Naive thymus-derived CD4-positive, alpha-beta T cell (primary cell): ENCODE data around the gene KBTBD2. TPM values are rescaled to one million over a fixed set of nuclear protein-coding genes. Genes with fewer than 3 reads are reported as not detected.

Source experiments
- ATAC-seq: fragments of 150-1000 bp; cut with Tn5 transposase; 2 replicates; pipeline ENCODE4 v1.10.0; 2021; ENCODE audit warnings: mild to moderate bottlenecking, moderate library complexity
- CTCF ChIA-PET: fragments of 350-600 bp; sonication (Branson Sonifier 250); formaldehyde crosslinking; loops from one replicate; lab custom pipeline; 2021; ENCODE audit warnings: antibody characterized with exemption; lab: Charles Lee
- POLR2A ChIA-PET: fragments of 350-600 bp; sonication (Branson Sonifier 250); formaldehyde crosslinking; loops from one replicate; lab custom pipeline; 2021; ENCODE audit warnings: antibody characterized with exemption, inconsistent platforms; lab: Charles Lee
- DNase-seq, 9 donors: peaks; one replicate each; pipeline versions ENCODE4 v3.0.0 to v3.0.0-alpha.2; 2020 to 2022; ENCODE audit warnings: mixed read lengths in 1 of 9
- H3K27ac ChIP-seq: one replicate; pipeline ENCODE4 v1.7.0; 2013; ENCODE audit warnings: mild to moderate bottlenecking, low read depth, low read length, moderate library complexity
- H3K27me3 ChIP-seq, 2 donors: one replicate each; pipeline ENCODE4 v1.7.0; 2013; ENCODE audit warnings: low read length in 2 of 2, mild to moderate bottlenecking in 2 of 2, moderate library complexity in 2 of 2; ENCODE audit not compliant: control insufficient read depth in 2 of 2, insufficient read depth in 2 of 2
- H3K36me3 ChIP-seq, 3 experiments: 1 replicate in 2 of 3; 2 replicates in 1 of 3; pipeline ENCODE4 v1.7.0; 2013; ENCODE audit warnings: low read length in 3 of 3, mild to moderate bottlenecking in 3 of 3, moderate library complexity in 1 of 3; ENCODE audit not compliant: insufficient read depth in 3 of 3, control insufficient read depth in 2 of 3
- H3K4me1 ChIP-seq, 2 donors: one replicate each; pipeline ENCODE4 v1.7.0; 2013; ENCODE audit warnings: low read length in 2 of 2, mild to moderate bottlenecking in 2 of 2, moderate library complexity in 1 of 2; ENCODE audit not compliant: control insufficient read depth in 2 of 2, insufficient read depth in 2 of 2
- H3K4me3 ChIP-seq: 2 replicates; pipeline ENCODE4 v1.7.0; 2013; ENCODE audit warnings: mild to moderate bottlenecking, low read length
- H3K9me3 ChIP-seq, 3 experiments: 1 replicate in 2 of 3; 2 replicates in 1 of 3; pipeline ENCODE4 v1.7.0; 2013; ENCODE audit warnings: low read length in 3 of 3; ENCODE audit not compliant: control insufficient read depth in 2 of 3
- H3K27ac Mint-ChIP-seq, 9 donors: one replicate each; pipeline ENCODE4 v1.8.0; 2020 to 2022; ENCODE audit warnings: mixed read lengths in 9 of 9, mild to moderate bottlenecking in 8 of 9, moderate library complexity in 5 of 9, inconsistent platforms in 2 of 9
- H3K27me3 Mint-ChIP-seq, 5 donors: one replicate each; pipeline ENCODE4 v1.8.0; 2021 to 2022; ENCODE audit warnings: mixed read lengths in 5 of 5, mild to moderate bottlenecking in 1 of 5
- H3K36me3 Mint-ChIP-seq, 5 donors: one replicate each; pipeline ENCODE4 v1.8.0; 2020 to 2022; ENCODE audit warnings: mixed read lengths in 5 of 5, mild to moderate bottlenecking in 3 of 5, inconsistent platforms in 1 of 5
- H3K4me1 Mint-ChIP-seq, 7 donors: one replicate each; pipeline ENCODE4 v1.8.0; 2020 to 2022; ENCODE audit warnings: mixed read lengths in 7 of 7, mild to moderate bottlenecking in 3 of 7, inconsistent platforms in 1 of 7
- H3K4me3 Mint-ChIP-seq, 10 donors: one replicate each; pipeline ENCODE4 v1.8.0; 2020 to 2022; ENCODE audit warnings: mild to moderate bottlenecking in 10 of 10, mixed read lengths in 10 of 10, moderate library complexity in 6 of 10, inconsistent platforms in 2 of 10
- H3K9me3 Mint-ChIP-seq, 11 donors: one replicate each; pipeline ENCODE4 v1.8.0; 2020 to 2022; ENCODE audit warnings: mixed read lengths in 11 of 11, mild to moderate bottlenecking in 4 of 11, inconsistent platforms in 1 of 11, moderate library complexity in 1 of 11
- intact Hi-C, 2 donors: fragments of 100-400 bp; cut with micrococcal nuclease; formaldehyde crosslinking; loops; one replicate each; pipeline ENCODE4 v1.15.1; 2023
- polyA plus RNA-seq, 2 donors: library from polyadenylated mRNA; unstranded; fragments of 300-500 nt; fragmentation: Illumina TruSeq; gene quantifications; one replicate each; pipeline ENCODE4 v1.2.3, GENCODE V29; 2021
- total RNA-seq, 6 experiments: library from RNA in 5 of 6; stranded (reverse) in 5 of 6; gene quantifications; 1 replicate in 5 of 6; 2 replicates in 1 of 6; pipeline ENCODE4 v1.2.3 and lab custom pipeline; 2021 to 2026

KBTBD2 gene
- total and polyA plus RNA-seq, 7 experiments from 2014 or later: 18.4 to 116 (median 62.7) TPM

- Mint-ChIP-seq H3K9me3 (peaks cover 0 to 3% (median 0%) of the 10 kb centered on the region in 11 donors), H3K36me3 (peaks cover 0 to 9% (median 4%) of the 10 kb centered on the region in 5 donors), H3K4me1 (peaks cover 27 to 59% (median 47%) of the 10 kb centered on the region in 7 donors), H3K27me3 (peaks cover 0 to 2% (median 0%) of the 10 kb centered on the region in 5 donors), H3K4me3 (peak overlapping the region; percentile 89 to 97 (median 95)), H3K27ac (peak overlapping the region; percentile 97 to 100 (median 99))
- Histone ChIP-seq H3K27ac (peak overlapping the region; percentile 97), H3K9me3 (no peaks in the 10 kb centered on the region), H3K4me3 (peak overlapping the region; percentile 87), H3K36me3 (no peaks in the 10 kb centered on the region), H3K4me1 (peaks cover 23 to 32% of the 10 kb centered on the region in 2 donors), H3K27me3 (no peaks in the 10 kb centered on the region)
- ChIA-PET CTCF (interaction anchor here (1.0 to 5.0 kb wide), 5 partner anchors 13 to 402 kb away, joined by 5 to 21 read pairs (median 10); partner anchors contain the start of gene LSM5), POLR2A (interaction anchor here (0.9 to 6.4 kb wide), 16 partner anchors 9 to 402 kb away, joined by 3 to 78 read pairs (median 4); partner anchors contain the start of genes AVL9, LSM5 and NT5C3A)
- intact Hi-C loops: loop anchor here (1.0 to 5.0 kb wide), 13 partner anchors 13 to 402 kb away; partner anchors contain the start of genes AVL9 (in 2 of the 2), BBS9 (in 2 of the 2), LSM5 (in 2 of the 2) and RP9 (in 2 of the 2)
- ATAC-seq (peak; percentile 81), DNase-seq (peak; percentile 91 to 98 (median 96))
These were observed 400 bp upstream of the KBTBD2 start for GRCh38 chr7:32891800-32892520.

- H3K36me3 ChIP-seq: no peaks in the 10 kb centered on the region
- Mint-ChIP-seq H3K4me1 (peaks cover 37 to 65% (median 60%) of the 10 kb centered on the region in 7 donors), H3K27me3 (peaks cover 0 to 2% (median 0%) of the 10 kb centered on the region in 5 donors), H3K9me3 (peaks cover 0 to 3% (median 0%) of the 10 kb centered on the region in 11 donors), H3K36me3 (peaks cover 0 to 9% (median 4%) of the 10 kb centered on the region in 5 donors), H3K4me3 (peak overlapping the region; percentile 90 to 100 (median 98)), H3K27ac (peak overlapping the region; percentile 95 to 100 (median 99))
- CTCF ChIA-PET: interaction anchor here (0.8 to 5.0 kb wide), 4 partner anchors 17 to 395 kb away, joined by 3 to 21 read pairs (median 6); partner anchors contain the start of gene AVL9
- H3K4me1 ChIP-seq: peaks cover 26 to 33% of the 10 kb centered on the region in 2 donors
- POLR2A ChIA-PET: interaction anchor here (0.6 to 6.4 kb wide), 17 partner anchors 9 to 401 kb away, joined by 3 to 78 read pairs (median 7); partner anchors contain the start of genes AVL9, LSM5 and NT5C3A
- DNase-seq: no peak
- H3K27me3 ChIP-seq: no peaks in the 10 kb centered on the region
- no peak for ATAC-seq
- peak overlapping the region; percentile 94 for H3K27ac ChIP-seq
- H3K9me3 ChIP-seq: no peaks in the 10 kb centered on the region
- intact Hi-C loops: loop anchor here (1.0 to 5.0 kb wide), 10 partner anchors 11 to 400 kb away; partner anchors contain the start of genes RP9 (in 2 of the 2) and LSM5 (in 1 of the 2)
- peak overlapping the region; percentile 76 for H3K4me3 ChIP-seq
These were observed 842 bp downstream of the KBTBD2 start for GRCh38 chr7:32890793-32891042.

DNA sequence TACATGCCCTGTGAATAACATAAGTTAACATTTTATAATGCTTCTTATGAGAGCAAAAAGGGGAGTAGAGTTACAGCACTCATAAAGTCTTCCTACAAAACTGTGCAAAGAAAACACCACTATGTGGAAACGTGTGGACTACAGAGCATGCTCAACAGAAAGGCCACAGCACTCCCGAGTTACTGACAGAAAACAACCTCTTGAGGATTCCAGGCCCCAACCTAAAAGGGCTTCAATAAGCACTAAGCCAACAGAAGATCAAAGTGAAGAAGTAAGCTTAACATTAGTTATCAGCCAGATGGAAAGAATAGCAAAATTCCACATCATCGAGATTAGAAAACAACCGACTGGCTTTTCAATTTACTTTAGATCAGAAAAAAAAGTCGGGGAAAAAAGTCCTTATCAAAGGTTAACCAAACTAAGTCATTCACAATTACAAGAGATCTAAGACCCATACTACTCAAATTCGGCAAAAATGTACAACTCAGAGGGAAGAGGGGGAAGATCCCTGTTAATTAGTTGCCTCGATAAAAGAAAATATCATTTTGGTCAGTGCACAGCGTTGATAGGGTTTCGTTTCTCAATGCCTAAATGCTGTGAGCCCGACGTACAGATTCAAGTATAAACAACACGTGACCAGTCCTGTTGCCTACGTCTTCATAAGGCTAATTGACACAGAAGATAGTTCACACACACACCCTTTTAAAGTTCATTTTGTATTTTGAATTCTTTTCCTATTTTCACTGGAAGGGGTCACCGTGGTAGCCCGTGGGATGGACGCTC, 1.4 kb downstream of the KBTBD2 start:
- no peaks in the 10 kb centered on the region for H3K9me3 ChIP-seq
- ChIA-PET POLR2A (interaction anchor here (0.7 to 6.4 kb wide), 14 partner anchors 8 to 400 kb away, joined by 4 to 78 read pairs (median 7); partner anchors contain the start of genes AVL9, LSM5 and NT5C3A), CTCF (interaction anchor here (0.8 to 5.0 kb wide), 5 partner anchors 17 to 395 kb away, joined by 3 to 21 read pairs (median 3); partner anchors contain the start of gene AVL9)
- H3K4me3 ChIP-seq: peak overlapping the region; percentile 76
- no peaks in the 10 kb centered on the region for H3K27me3 ChIP-seq
- H3K36me3 ChIP-seq: no peaks in the 10 kb centered on the region
- peak overlapping the region; percentile 94 for H3K27ac ChIP-seq
- Mint-ChIP-seq H3K36me3 (peaks cover 0 to 9% (median 5%) of the 10 kb centered on the region in 5 donors), H3K27ac (peak overlapping the region; percentile 95 to 100 (median 99)), H3K4me3 (peak overlapping the region; percentile 90 to 100 (median 98)), H3K9me3 (peaks cover 0 to 3% (median 0%) of the 10 kb centered on the region in 11 donors), H3K4me1 (peaks cover 42 to 68% (median 65%) of the 10 kb centered on the region in 7 donors), H3K27me3 (peaks cover 0 to 2% (median 0%) of the 10 kb centered on the region in 5 donors)
- DNase-seq (peak in 8 of 9 donors; percentile 27 to 77 (median 67)), ATAC-seq (peak; percentile 46)
- intact Hi-C loops: loop anchor here (1.0 to 5.0 kb wide), 9 partner anchors 11 to 399 kb away; partner anchors contain the start of genes LSM5 (in 1 of the 2) and RP9 (in 1 of the 2)
- peaks cover 31 to 33% of the 10 kb centered on the region in 2 donors for H3K4me1 ChIP-seq

DNA sequence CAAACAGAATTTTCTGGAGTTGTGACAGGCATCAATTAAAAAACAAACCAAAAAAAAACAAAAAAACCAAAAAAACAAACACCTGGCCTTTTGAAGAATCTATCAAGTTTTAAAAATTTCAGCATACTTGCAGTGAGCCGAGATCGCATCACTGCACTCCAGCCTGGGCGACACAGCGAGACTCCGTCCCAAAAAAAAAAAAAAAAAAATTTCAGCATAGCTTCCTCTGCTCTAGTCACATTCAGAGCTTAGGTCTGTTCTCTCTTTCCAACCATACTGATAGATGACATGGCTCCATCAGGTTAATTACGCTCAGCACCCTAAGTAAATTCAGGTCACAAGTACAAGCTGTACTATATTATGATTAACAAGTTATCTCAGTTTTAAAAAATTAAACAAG, 3.1 kb downstream of the KBTBD2 start:
- Histone ChIP-seq H3K4me1 (peaks cover 33 to 36% of the 10 kb centered on the region in 2 donors), H3K36me3 (no peaks in the 10 kb centered on the region), H3K27ac (peak overlapping the region; percentile 32), H3K27me3 (no peaks in the 10 kb centered on the region), H3K4me3 (no peak overlapping the region), H3K9me3 (no peaks in the 10 kb centered on the region)
- ChIA-PET CTCF (interaction anchor here (0.6 to 2.1 kb wide), 3 partner anchors 42 to 161 kb away, joined by 3 to 7 read pairs (median 5); no protein-coding TSS in a partner anchor), POLR2A (interaction anchor here (0.7 to 6.4 kb wide), 5 partner anchors 12 to 173 kb away, joined by 3 to 52 read pairs (median 4); no protein-coding TSS in a partner anchor)
- intact Hi-C loops: no loop called here
- Mint-ChIP-seq H3K27ac (peak overlapping the region; percentile 64 to 100 (median 88)), H3K27me3 (peaks cover 0 to 2% (median 0%) of the 10 kb centered on the region in 5 donors), H3K4me3 (peak overlapping the region; percentile 58 to 99 (median 96)), H3K4me1 (peaks cover 53 to 73% (median 68%) of the 10 kb centered on the region in 7 donors), H3K9me3 (peaks cover 0 to 3% (median 0%) of the 10 kb centered on the region in 11 donors), H3K36me3 (peaks cover 0 to 9% (median 5%) of the 10 kb centered on the region in 5 donors)
- ATAC-seq: no peak
- DNase-seq: no peak

- H3K4me3 Mint-ChIP-seq: peak overlapping the region in 9 of 10 donors; percentile 8 to 99 (median 37)
- peaks cover 0 to 3% (median 0%) of the 10 kb centered on the region in 11 donors for H3K9me3 Mint-ChIP-seq
- intact Hi-C loops: no loop called here
- no peak for DNase-seq
- H3K27ac Mint-ChIP-seq: peak overlapping the region in 8 of 9 donors; percentile 48 to 100 (median 66)
- ChIA-PET POLR2A (no interaction called here), CTCF (interaction anchor here (1.7 to 2.1 kb wide), 2 partner anchors 41 to 56 kb away, joined by 5 to 7 read pairs; no protein-coding TSS in a partner anchor)
- ATAC-seq: no peak
- peaks cover 0 to 1% (median 0%) of the 10 kb centered on the region in 3 experiments for H3K36me3 ChIP-seq
- peak overlapping the region; percentile 42 for H3K27ac ChIP-seq
- H3K4me3 ChIP-seq: no peak overlapping the region
- peaks cover 26 to 29% of the 10 kb centered on the region in 2 donors for H3K4me1 ChIP-seq
- no peaks in the 10 kb centered on the region for H3K9me3 ChIP-seq
- H3K27me3 Mint-ChIP-seq: peaks cover 0 to 2% (median 0%) of the 10 kb centered on the region in 5 donors
- H3K4me1 Mint-ChIP-seq: peaks cover 54 to 75% (median 67%) of the 10 kb centered on the region in 7 donors
- H3K36me3 Mint-ChIP-seq: peaks cover 0 to 9% (median 5%) of the 10 kb centered on the region in 5 donors
- H3K27me3 ChIP-seq: no peaks in the 10 kb centered on the region
These were observed 4.2 kb downstream of the KBTBD2 start for GRCh38 chr7:32887395-32887794.
